ENCODE measurements around the gene AUTS2. TPM values are rescaled to one million over a fixed set of nuclear protein-coding genes. Genes with fewer than 3 reads are reported as not detected.

AUTS2 gene
- total and polyA plus RNA-seq, 2 experiments from 2014 or later: 32.0 to 91.0 TPM

DNA sequence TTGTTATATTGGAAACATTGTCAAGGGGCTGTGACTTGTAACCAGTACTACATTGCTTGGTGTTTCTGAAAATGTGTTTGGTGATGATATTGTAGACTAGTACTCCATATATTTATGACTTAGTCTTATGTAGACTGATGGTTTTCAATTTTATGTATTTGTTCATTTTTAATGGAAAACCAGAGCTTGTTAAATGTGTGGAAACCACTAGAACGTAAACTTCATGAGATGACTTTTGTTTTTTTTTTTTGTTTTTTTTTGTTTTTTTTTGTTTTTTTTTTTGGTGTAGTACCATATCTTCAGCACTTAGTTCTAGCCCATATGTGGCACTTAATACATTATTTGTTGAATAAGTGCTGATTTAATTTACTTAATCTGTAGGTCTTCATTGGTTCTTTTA, 518.6 kb downstream of the AUTS2 start:
- ATAC-seq (no peak), DNase-seq (ENCODE audit: low spot score) (no peak)
- H3K4me1 Mint-ChIP-seq: peaks cover 20% of the 10 kb centered on the region
- Histone ChIP-seq H3K27me3 (ENCODE audit: insufficient read depth) (no peaks in the 10 kb centered on the region), H3K79me2 (replicated peaks; ENCODE audit: insufficient read depth) (no peaks in the 10 kb centered on the region), H3K4me1 (ENCODE audit: insufficient read depth) (peaks cover 32% of the 10 kb centered on the region), H4K20me1 (replicated peaks; ENCODE audit: insufficient read depth) (no peaks in the 10 kb centered on the region), H3K4me2 (peak overlapping the region; percentile 15; the same call in 1 of the 2 replicates), H3F3A (replicated peaks; ENCODE audit: low read depth) (no peaks in the 10 kb centered on the region), H2AFZ (no peak overlapping the region), H3K9me2 (ENCODE audit: insufficient read depth) (no peaks in the 10 kb centered on the region), H3K36me3 (ENCODE audit: insufficient read depth) (no peaks in the 10 kb centered on the region; the same call in 1 of the 2 replicates), H3K4me3 (no peak overlapping the region), H3K27ac (ENCODE audit: low read depth) (peak overlapping the region; percentile 42; the same call in 1 of the 2 replicates)
- H3K27ac Mint-ChIP-seq: peak overlapping the region; percentile 60; the same call in 1 of the 2 replicates
- H3K36me3 Mint-ChIP-seq (ENCODE audit: low read depth): peaks cover 13% of the 10 kb centered on the region; the same call in 2 of the 3 replicates
- TF ChIP-seq STAT1 (IDR thresholded peaks at IDR 0.05; ENCODE audit: unreplicated experiment) (no peak), JUNB (IDR thresholded peaks at IDR 0.05; ENCODE audit: unreplicated experiment) (no peak), NANOG (IDR thresholded peaks at IDR 0.05; ENCODE audit: borderline replicate concordance) (no peak), ZNF114 (CRISPR knock-in tag; IDR thresholded peaks at IDR 0.05) (no peak), EZH2phosphoT487 (IDR thresholded peaks at IDR 0.05; ENCODE audit: unreplicated experiment) (no peak), POLR2AphosphoS5 (IDR thresholded peaks at IDR 0.05; ENCODE audit: low read depth) (no peak), CREB1 (CRISPR knock-in tag; IDR thresholded peaks at IDR 0.05; ENCODE audit: low read depth) (no peak), ZNF331 (CRISPR knock-in tag; IDR thresholded peaks at IDR 0.05; ENCODE audit: low read depth) (no peak), EZH2 (IDR thresholded peaks at IDR 0.05; ENCODE audit: low read depth, unreplicated experiment) (no peak)
- TF ChIP-seq, protein P1, sequence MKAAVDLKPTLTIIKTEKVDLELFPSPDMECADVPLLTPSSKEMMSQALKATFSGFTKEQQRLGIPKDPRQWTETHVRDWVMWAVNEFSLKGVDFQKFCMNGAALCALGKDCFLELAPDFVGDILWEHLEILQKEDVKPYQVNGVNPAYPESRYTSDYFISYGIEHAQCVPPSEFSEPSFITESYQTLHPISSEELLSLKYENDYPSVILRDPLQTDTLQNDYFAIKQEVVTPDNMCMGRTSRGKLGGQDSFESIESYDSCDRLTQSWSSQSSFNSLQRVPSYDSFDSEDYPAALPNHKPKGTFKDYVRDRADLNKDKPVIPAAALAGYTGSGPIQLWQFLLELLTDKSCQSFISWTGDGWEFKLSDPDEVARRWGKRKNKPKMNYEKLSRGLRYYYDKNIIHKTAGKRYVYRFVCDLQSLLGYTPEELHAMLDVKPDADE (IDR thresholded peaks at IDR 0.05): no peak
- TF ChIP-seq, protein P2, sequence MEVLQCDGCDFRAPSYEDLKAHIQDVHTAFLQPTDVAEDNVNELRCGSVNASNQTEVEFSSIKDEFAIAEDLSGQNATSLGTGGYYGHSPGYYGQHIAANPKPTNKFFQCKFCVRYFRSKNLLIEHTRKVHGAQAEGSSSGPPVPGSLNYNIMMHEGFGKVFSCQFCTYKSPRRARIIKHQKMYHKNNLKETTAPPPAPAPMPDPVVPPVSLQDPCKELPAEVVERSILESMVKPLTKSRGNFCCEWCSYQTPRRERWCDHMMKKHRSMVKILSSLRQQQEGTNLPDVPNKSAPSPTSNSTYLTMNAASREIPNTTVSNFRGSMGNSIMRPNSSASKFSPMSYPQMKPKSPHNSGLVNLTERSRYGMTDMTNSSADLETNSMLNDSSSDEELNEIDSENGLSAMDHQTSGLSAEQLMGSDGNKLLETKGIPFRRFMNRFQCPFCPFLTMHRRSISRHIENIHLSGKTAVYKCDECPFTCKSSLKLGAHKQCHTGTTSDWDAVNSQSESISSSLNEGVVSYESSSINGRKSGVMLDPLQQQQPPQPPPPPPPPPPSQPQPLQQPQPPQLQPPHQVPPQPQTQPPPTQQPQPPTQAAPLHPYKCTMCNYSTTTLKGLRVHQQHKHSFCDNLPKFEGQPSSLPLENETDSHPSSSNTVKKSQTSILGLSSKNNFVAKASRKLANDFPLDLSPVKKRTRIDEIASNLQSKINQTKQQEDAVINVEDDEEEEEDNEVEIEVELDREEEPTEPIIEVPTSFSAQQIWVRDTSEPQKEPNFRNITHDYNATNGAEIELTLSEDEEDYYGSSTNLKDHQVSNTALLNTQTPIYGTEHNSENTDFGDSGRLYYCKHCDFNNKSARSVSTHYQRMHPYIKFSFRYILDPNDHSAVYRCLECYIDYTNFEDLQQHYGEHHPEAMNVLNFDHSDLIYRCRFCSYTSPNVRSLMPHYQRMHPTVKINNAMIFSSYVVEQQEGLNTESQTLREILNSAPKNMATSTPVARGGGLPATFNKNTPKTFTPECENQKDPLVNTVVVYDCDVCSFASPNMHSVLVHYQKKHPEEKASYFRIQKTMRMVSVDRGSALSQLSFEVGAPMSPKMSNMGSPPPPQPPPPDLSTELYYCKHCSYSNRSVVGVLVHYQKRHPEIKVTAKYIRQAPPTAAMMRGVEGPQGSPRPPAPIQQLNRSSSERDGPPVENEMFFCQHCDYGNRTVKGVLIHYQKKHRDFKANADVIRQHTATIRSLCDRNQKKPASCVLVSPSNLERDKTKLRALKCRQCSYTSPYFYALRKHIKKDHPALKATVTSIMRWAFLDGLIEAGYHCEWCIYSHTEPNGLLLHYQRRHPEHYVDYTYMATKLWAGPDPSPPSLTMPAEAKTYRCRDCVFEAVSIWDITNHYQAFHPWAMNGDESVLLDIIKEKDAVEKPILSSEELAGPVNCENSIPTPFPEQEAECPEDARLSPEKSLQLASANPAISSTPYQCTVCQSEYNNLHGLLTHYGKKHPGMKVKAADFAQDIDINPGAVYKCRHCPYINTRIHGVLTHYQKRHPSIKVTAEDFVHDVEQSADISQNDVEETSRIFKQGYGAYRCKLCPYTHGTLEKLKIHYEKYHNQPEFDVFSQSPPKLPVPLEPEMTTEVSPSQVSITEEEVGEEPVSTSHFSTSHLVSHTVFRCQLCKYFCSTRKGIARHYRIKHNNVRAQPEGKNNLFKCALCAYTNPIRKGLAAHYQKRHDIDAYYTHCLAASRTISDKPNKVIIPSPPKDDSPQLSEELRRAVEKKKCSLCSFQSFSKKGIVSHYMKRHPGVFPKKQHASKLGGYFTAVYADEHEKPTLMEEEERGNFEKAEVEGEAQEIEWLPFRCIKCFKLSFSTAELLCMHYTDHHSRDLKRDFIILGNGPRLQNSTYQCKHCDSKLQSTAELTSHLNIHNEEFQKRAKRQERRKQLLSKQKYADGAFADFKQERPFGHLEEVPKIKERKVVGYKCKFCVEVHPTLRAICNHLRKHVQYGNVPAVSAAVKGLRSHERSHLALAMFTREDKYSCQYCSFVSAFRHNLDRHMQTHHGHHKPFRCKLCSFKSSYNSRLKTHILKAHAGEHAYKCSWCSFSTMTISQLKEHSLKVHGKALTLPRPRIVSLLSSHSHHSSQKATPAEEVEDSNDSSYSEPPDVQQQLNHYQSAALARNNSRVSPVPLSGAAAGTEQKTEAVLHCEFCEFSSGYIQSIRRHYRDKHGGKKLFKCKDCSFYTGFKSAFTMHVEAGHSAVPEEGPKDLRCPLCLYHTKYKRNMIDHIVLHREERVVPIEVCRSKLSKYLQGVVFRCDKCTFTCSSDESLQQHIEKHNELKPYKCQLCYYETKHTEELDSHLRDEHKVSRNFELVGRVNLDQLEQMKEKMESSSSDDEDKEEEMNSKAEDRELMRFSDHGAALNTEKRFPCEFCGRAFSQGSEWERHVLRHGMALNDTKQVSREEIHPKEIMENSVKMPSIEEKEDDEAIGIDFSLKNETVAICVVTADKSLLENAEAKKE (CRISPR knock-in tag; IDR thresholded peaks at IDR 0.05): no peak
- TF ChIP-seq, protein P3, sequence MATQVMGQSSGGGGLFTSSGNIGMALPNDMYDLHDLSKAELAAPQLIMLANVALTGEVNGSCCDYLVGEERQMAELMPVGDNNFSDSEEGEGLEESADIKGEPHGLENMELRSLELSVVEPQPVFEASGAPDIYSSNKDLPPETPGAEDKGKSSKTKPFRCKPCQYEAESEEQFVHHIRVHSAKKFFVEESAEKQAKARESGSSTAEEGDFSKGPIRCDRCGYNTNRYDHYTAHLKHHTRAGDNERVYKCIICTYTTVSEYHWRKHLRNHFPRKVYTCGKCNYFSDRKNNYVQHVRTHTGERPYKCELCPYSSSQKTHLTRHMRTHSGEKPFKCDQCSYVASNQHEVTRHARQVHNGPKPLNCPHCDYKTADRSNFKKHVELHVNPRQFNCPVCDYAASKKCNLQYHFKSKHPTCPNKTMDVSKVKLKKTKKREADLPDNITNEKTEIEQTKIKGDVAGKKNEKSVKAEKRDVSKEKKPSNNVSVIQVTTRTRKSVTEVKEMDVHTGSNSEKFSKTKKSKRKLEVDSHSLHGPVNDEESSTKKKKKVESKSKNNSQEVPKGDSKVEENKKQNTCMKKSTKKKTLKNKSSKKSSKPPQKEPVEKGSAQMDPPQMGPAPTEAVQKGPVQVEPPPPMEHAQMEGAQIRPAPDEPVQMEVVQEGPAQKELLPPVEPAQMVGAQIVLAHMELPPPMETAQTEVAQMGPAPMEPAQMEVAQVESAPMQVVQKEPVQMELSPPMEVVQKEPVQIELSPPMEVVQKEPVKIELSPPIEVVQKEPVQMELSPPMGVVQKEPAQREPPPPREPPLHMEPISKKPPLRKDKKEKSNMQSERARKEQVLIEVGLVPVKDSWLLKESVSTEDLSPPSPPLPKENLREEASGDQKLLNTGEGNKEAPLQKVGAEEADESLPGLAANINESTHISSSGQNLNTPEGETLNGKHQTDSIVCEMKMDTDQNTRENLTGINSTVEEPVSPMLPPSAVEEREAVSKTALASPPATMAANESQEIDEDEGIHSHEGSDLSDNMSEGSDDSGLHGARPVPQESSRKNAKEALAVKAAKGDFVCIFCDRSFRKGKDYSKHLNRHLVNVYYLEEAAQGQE (IDR thresholded peaks at IDR 0.05; ENCODE audit: unreplicated experiment): no peak
- TF ChIP-seq, protein P4, sequence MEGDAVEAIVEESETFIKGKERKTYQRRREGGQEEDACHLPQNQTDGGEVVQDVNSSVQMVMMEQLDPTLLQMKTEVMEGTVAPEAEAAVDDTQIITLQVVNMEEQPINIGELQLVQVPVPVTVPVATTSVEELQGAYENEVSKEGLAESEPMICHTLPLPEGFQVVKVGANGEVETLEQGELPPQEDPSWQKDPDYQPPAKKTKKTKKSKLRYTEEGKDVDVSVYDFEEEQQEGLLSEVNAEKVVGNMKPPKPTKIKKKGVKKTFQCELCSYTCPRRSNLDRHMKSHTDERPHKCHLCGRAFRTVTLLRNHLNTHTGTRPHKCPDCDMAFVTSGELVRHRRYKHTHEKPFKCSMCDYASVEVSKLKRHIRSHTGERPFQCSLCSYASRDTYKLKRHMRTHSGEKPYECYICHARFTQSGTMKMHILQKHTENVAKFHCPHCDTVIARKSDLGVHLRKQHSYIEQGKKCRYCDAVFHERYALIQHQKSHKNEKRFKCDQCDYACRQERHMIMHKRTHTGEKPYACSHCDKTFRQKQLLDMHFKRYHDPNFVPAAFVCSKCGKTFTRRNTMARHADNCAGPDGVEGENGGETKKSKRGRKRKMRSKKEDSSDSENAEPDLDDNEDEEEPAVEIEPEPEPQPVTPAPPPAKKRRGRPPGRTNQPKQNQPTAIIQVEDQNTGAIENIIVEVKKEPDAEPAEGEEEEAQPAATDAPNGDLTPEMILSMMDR (conservative IDR thresholded peaks at IDR 0.05; ENCODE audit: low read depth in 2 of 2): no peak
- peaks cover 3% of the 10 kb centered on the region for H3K27me3 Mint-ChIP-seq (ENCODE audit: insufficient read depth, low read depth, poor library complexity)
- H3K4me3 Mint-ChIP-seq: no peak overlapping the region
- H3K9me3 Mint-ChIP-seq: peaks cover 14% of the 10 kb centered on the region

Data from GM23338 (cell line).